Measurements from ENCODE around the gene GPR152.
A peak's percentile ranks its signal among the peaks of the same experiment; 100 is the strongest.

Gene GPR152

GRCh38 chr11:67423466-67423865 is 29.1 kb downstream of the GPR152 start:
- in situ Hi-C loops (cut with MboI; ENCODE audit: low sequenced_read_pairs, unreplicated experiment), result no loop called here
- DNase-seq (ENCODE audit: low spot score), result no peak
- TF ChIP-seq CTCF (IDR thresholded peaks at IDR 0.05; ENCODE audit: borderline replicate concordance, control extremely low read depth, extremely low read depth, insufficient read depth, missing control alignments), result no peak

GRCh38 chr11:67422891-67423290 is 29.6 kb downstream of the GPR152 start:
- no peak for TF ChIP-seq CTCF (IDR thresholded peaks at IDR 0.05; ENCODE audit: borderline replicate concordance, control extremely low read depth, extremely low read depth, insufficient read depth, missing control alignments)
- DNase-seq (ENCODE audit: low spot score), result no peak
- in situ Hi-C loops (cut with MboI; ENCODE audit: low sequenced_read_pairs, unreplicated experiment), result no loop called here

DNA sequence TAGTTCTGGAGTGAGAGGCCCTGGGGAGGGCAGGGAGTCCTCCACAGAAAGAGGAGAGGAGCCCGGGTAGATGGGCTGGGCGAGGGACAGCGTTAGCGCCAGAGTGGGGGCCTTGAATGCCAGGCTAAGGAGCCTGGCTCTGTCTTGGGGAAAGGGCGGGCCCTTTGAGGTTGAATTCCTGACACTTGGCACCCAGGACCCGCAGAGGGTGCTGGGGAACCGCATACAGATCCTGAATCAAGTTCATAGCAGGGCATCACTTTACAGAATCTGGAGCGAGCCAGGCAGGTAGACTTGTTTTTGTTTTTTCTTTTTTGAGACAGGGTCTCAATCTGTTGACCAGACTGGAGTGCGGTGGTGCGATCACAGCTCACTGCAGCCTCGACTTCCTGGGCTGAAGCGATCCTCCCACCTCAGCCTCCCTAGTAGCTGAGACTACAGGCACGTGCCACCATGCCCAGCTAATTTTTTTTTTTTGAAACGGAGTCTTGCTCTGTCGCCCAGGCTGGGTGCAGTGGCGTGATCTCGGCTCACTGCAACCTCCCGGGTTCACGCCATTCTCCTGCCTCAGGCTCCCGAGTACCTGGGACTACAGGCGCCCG is 31.0 kb downstream of the GPR152 start:
- no peak for DNase-seq (ENCODE audit: low spot score)
- in situ Hi-C loops (cut with MboI; ENCODE audit: low sequenced_read_pairs, unreplicated experiment), result no loop called here
- no peak for TF ChIP-seq CTCF (IDR thresholded peaks at IDR 0.05; ENCODE audit: borderline replicate concordance, control extremely low read depth, extremely low read depth, insufficient read depth, missing control alignments)

DNA sequence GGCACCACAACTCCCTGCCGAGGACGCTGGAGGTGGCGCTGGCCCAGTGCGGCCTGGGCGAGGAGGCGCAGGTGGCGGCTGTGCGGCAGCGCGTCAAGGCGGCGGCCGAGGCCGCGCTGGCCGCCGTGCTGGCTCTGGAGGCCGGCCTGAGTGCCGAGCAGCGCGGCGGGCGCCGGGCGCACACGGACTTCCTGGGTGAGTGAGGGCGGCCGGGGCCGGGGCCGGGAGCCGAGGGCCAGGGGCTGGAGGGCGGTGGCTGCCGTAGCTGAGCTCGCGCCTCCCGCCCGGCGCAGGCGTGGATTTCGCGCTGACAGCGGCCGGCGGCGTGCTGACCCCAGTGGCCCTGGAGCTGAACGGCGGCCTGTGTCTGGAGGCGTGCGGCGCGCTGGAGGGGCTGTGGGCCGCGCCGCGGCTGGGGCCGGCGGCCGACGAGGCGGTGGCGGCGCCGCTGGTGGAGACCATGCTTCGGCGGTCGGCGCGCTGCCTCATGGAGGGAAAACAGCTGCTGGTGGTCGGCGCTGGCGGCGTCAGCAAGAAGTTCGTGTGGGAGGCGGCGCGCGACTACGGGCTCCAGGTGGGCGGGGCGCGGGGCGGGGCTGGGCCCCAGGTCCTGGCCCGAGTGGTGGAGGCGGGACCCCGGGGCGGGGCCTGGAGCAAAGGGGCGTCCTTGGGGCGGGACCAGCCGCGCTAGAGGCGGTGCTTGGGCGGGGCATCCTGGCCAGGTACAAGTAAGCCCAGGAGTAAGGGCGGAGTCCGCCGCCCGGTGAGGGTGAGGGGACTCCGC is 31.7 kb downstream of the GPR152 start:
- no peak for TF ChIP-seq CTCF (IDR thresholded peaks at IDR 0.05; ENCODE audit: borderline replicate concordance, control extremely low read depth, extremely low read depth, insufficient read depth, missing control alignments)
- in situ Hi-C loops (cut with MboI; ENCODE audit: low sequenced_read_pairs, unreplicated experiment), result no loop called here

DNA sequence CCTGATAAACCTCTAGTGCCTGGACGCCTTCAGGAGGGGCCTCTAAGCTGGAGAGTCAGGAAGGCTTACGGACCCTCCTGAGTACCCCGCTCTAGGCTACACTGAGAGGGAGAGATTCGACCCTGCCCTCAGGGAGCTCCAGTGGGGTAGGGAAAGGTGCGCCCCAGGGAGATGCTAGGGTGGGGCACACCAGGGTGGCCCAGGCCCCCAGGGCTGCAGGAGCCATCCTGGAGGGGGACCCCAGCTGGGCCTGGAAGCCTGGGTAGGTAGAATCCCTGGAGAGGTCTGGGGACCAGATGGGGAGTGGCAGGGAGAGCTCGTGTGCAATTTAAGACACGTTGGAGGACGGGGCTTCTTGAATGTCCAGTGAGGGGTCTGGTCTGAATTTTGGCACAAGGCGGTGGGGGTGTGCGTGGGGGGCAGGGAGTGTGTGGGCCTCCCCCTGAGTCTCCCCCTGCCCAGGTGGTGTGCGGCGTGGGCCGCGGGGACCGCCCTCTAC is 32.3 kb downstream of the GPR152 start:
- no peak for DNase-seq (ENCODE audit: low spot score)
- no peak for TF ChIP-seq CTCF (IDR thresholded peaks at IDR 0.05; ENCODE audit: borderline replicate concordance, control extremely low read depth, extremely low read depth, insufficient read depth, missing control alignments)
- in situ Hi-C loops (cut with MboI; ENCODE audit: low sequenced_read_pairs, unreplicated experiment), result no loop called here

More for the DNA sequence above, 31.7 kb downstream of the GPR152 start:
- peak; percentile 100 for DNase-seq (ENCODE audit: low spot score)

DNA sequence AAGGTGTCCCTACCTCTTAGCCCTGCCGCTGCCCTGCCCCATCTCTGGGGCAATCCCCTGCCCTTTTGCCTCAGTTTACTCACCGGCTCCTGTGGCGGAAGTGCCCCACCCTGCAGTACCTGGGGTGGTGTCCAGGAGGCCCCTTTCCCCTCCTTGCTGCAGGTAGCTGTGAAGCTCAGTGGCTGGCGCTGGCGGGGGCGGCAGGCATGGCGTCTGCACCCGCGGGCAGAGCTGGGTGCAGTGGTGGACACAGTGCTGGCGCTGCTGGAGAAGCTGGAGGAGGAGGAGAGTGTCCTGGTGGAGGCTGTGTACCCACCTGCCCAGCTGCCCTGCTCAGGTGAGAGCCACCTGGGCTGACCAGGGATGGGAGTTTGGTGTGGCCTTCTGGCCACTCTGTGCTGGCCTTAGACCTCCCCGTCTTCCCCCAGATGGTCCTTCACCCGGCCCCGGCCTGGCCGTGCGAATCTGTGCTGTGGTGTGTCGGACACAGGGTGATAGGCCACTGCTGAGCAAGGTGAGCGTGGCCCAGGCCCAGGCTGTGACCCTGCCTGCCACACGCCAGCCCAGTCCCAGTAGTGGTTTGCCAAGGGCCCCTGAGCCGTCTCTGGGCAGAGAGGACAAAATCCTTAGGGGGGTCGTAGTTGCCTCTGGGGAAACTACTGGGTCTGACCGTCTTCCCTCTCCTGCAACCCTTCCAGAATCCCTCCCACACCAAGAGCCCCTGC is 33.0 kb downstream of the GPR152 start:
- in situ Hi-C loops (cut with MboI; ENCODE audit: low sequenced_read_pairs, unreplicated experiment), result no loop called here
- TF ChIP-seq CTCF (IDR thresholded peaks at IDR 0.05; ENCODE audit: borderline replicate concordance, control extremely low read depth, extremely low read depth, insufficient read depth, missing control alignments), result no peak
- DNase-seq (ENCODE audit: low spot score), result no peak
